Measurements from ENCODE around the gene BCL2L15. TPM values are rescaled to one million over a fixed set of nuclear protein-coding genes. Genes with fewer than 3 reads are reported as not detected.
A peak's percentile ranks its signal among the peaks of the same experiment; 100 is the strongest.

The BCL2L15 gene
- total and polyA plus RNA-seq, 4 experiments from 2014 or later = 0.75 to 2.1 (median 1.3) TPM

- no peak for DNase-seq
- Mint-ChIP-seq H3K27ac (peak overlapping the region in 5 of 7 donors; percentile 1 to 73 (median 56)), H3K4me1 (peaks cover 48 to 79% (median 64%) of the 10 kb centered on the region in 4 donors), H3K4me3 (peak overlapping the region in 1 of 8 donors; percentile 22), H3K27me3 (no peaks in the 10 kb centered on the region), H3K9me3 (no peaks in the 10 kb centered on the region), H3K36me3 (peaks cover 0 to 8% of the 10 kb centered on the region in 2 donors)
- intact Hi-C loops (cut with micrococcal nuclease) = no loop called here
- peaks cover 63% of the 10 kb centered on the region for H3K4me1 ChIP-seq (ENCODE audit: insufficient read depth, low read length)
- POLR2A ChIA-PET (ENCODE audit: partially characterized antibody) = interaction anchor here (0.5 to 3.0 kb wide), 6 partner anchors 11 to 63 kb away, joined by 3 to 26 read pairs (median 5); partner anchors contain the start of genes AP4B1, DCLRE1B, HIPK1 and RSBN1
- H3K27me3 ChIP-seq (ENCODE audit: insufficient read depth, low read length) = no peaks in the 10 kb centered on the region
- CTCF ChIA-PET (ENCODE audit: partially characterized antibody) = interaction anchor here (0.8 to 3.0 kb wide), 5 partner anchors 13 to 71 kb away, joined by 3 to 18 read pairs (median 4); partner anchors contain the start of gene AP4B1
- no peaks in the 10 kb centered on the region for H3K36me3 ChIP-seq (ENCODE audit: insufficient read depth, low read length)
- no peak overlapping the region for H3K4me3 ChIP-seq (ENCODE audit: low read length in 2 of 2)
- no peak overlapping the region for H3K27ac ChIP-seq (ENCODE audit: low read depth, low read length)
- H3K9me3 ChIP-seq (ENCODE audit: control insufficient read depth in 1 of 2, low read length in 2 of 2) = no peaks in the 10 kb centered on the region
Observed at GRCh38 chr1:113875714-113876113, 11.7 kb downstream of the BCL2L15 start.

- intact Hi-C loops (cut with micrococcal nuclease) = loop anchor here (5.0 kb wide), 1 partner anchor 1257 kb away; the partner anchor contains the start of genes CAPZA1 and ST7L
- no peak overlapping the region for H3K4me3 ChIP-seq (ENCODE audit: low read length in 2 of 2)
- peak overlapping the region; percentile 71 to 98 (median 86) for H3K27ac Mint-ChIP-seq
- peaks cover 50 to 77% (median 60%) of the 10 kb centered on the region in 4 donors for H3K4me1 Mint-ChIP-seq
- no peaks in the 10 kb centered on the region for H3K27me3 Mint-ChIP-seq
- peaks cover 64% of the 10 kb centered on the region for H3K4me1 ChIP-seq (ENCODE audit: insufficient read depth, low read length)
- DNase-seq = peak in 4 of 5 donors; percentile 23 to 57 (median 32)
- peaks cover 0 to 14% of the 10 kb centered on the region in 2 donors for H3K36me3 Mint-ChIP-seq
- H3K4me3 Mint-ChIP-seq = peak overlapping the region in 6 of 8 donors; percentile 5 to 43 (median 22)
- H3K27me3 ChIP-seq (ENCODE audit: insufficient read depth, low read length) = no peaks in the 10 kb centered on the region
- no peaks in the 10 kb centered on the region for H3K9me3 Mint-ChIP-seq
- ChIA-PET CTCF (ENCODE audit: partially characterized antibody) (interaction anchor here (1.0 to 3.0 kb wide), 6 partner anchors 9 to 57 kb away, joined by 3 to 18 read pairs (median 4); partner anchors contain the start of gene AP4B1), POLR2A (ENCODE audit: partially characterized antibody) (interaction anchor here (0.8 to 3.0 kb wide), 10 partner anchors 13 to 115 kb away, joined by 3 to 26 read pairs (median 5); partner anchors contain the start of genes AP4B1, BCL2L15, DCLRE1B and HIPK1)
- H3K9me3 ChIP-seq (ENCODE audit: control insufficient read depth in 1 of 2, low read length in 2 of 2) = no peaks in the 10 kb centered on the region
- peak overlapping the region; percentile 8 for H3K27ac ChIP-seq (ENCODE audit: low read depth, low read length)
- H3K36me3 ChIP-seq (ENCODE audit: insufficient read depth, low read length) = no peaks in the 10 kb centered on the region
Observed at GRCh38 chr1:113874012-113874879, 13.1 kb downstream of the BCL2L15 start.

GRCh38 chr1:113872219-113872935, 15.0 kb downstream of the BCL2L15 start:
- ChIA-PET CTCF (ENCODE audit: partially characterized antibody) (interaction anchor here (1.0 to 1.3 kb wide), 2 partner anchors 9 to 31 kb away, joined by 4 to 6 read pairs; no protein-coding TSS in a partner anchor), POLR2A (ENCODE audit: partially characterized antibody) (interaction anchor here (0.9 to 1.4 kb wide), 6 partner anchors 10 to 60 kb away, joined by 3 to 14 read pairs (median 7); partner anchors contain the start of genes AP4B1, DCLRE1B, HIPK1 and RSBN1)
- Mint-ChIP-seq H3K27ac (peak overlapping the region; percentile 96 to 99 (median 98)), H3K27me3 (no peaks in the 10 kb centered on the region), H3K36me3 (peaks cover 6 to 24% of the 10 kb centered on the region in 2 donors), H3K4me3 (peak overlapping the region; percentile 85 to 95 (median 90)), H3K9me3 (no peaks in the 10 kb centered on the region), H3K4me1 (peaks cover 56 to 79% (median 64%) of the 10 kb centered on the region in 4 donors)
- intact Hi-C loops (cut with micrococcal nuclease) = loop anchor here (5.0 kb wide), 1 partner anchor 1255 kb away; the partner anchor contains the start of genes CAPZA1 and ST7L
- H3K4me3 ChIP-seq (ENCODE audit: low read length in 2 of 2) = peak overlapping the region; percentile 30 to 71
- H3K36me3 ChIP-seq (ENCODE audit: insufficient read depth, low read length) = no peaks in the 10 kb centered on the region
- H3K27me3 ChIP-seq (ENCODE audit: insufficient read depth, low read length) = no peaks in the 10 kb centered on the region
- H3K9me3 ChIP-seq (ENCODE audit: control insufficient read depth in 1 of 2, low read length in 2 of 2) = no peaks in the 10 kb centered on the region
- DNase-seq = peak; percentile 25 to 51 (median 33)
- peaks cover 71% of the 10 kb centered on the region for H3K4me1 ChIP-seq (ENCODE audit: insufficient read depth, low read length)
- peak overlapping the region; percentile 79 for H3K27ac ChIP-seq (ENCODE audit: low read depth, low read length)

GRCh38 chr1:113871597-113872113, 15.7 kb downstream of the BCL2L15 start, which contains the start of gene PTPN22:
Gene PTPN22, minus strand, starts transcription at chr1:113871712.
- Mint-ChIP-seq H3K27ac (peak within 1 kb of the TSS; percentile 96 to 99 (median 98)), H3K9me3 (no peaks in the 10 kb centered on the region), H3K4me1 (peaks cover 56 to 83% (median 66%) of the 10 kb centered on the region in 4 donors), H3K4me3 (peak within 1 kb of the TSS; percentile 85 to 95 (median 90)), H3K27me3 (no peaks in the 10 kb centered on the region), H3K36me3 (peaks cover 6 to 27% of the 10 kb centered on the region in 2 donors)
- ChIA-PET CTCF (ENCODE audit: partially characterized antibody) (interaction anchor here (1.0 to 1.3 kb wide), 2 partner anchors 10 to 31 kb away, joined by 4 to 6 read pairs; no protein-coding TSS in a partner anchor), POLR2A (ENCODE audit: partially characterized antibody) (interaction anchor here (0.9 to 1.4 kb wide), 6 partner anchors 11 to 59 kb away, joined by 3 to 14 read pairs (median 7); partner anchors contain the start of genes AP4B1, DCLRE1B, HIPK1 and RSBN1)
- Histone ChIP-seq H3K27ac (ENCODE audit: low read depth, low read length) (peak within 1 kb of the TSS; percentile 79), H3K4me3 (ENCODE audit: low read length in 2 of 2) (peak within 1 kb of the TSS; percentile 48 to 71), H3K4me1 (ENCODE audit: insufficient read depth, low read length) (peaks cover 74% of the 10 kb centered on the region), H3K9me3 (ENCODE audit: control insufficient read depth in 1 of 2, low read length in 2 of 2) (no peaks in the 10 kb centered on the region), H3K36me3 (ENCODE audit: insufficient read depth, low read length) (no peaks in the 10 kb centered on the region), H3K27me3 (ENCODE audit: insufficient read depth, low read length) (no peaks in the 10 kb centered on the region)
- intact Hi-C loops (cut with micrococcal nuclease) = loop anchor here (1.0 to 5.0 kb wide), 6 partner anchors 8 to 1254 kb away; partner anchors contain the start of genes AP4B1, CAPZA1, HIPK1 and RSBN1
- peak; percentile 85 to 95 (median 90) for DNase-seq

- Histone ChIP-seq H3K27ac (ENCODE audit: low read depth, low read length) (peak overlapping the region; percentile 79), H3K27me3 (ENCODE audit: insufficient read depth, low read length) (no peaks in the 10 kb centered on the region), H3K36me3 (ENCODE audit: insufficient read depth, low read length) (no peaks in the 10 kb centered on the region), H3K9me3 (ENCODE audit: control insufficient read depth in 1 of 2, low read length in 2 of 2) (no peaks in the 10 kb centered on the region), H3K4me3 (ENCODE audit: low read length in 2 of 2) (peak overlapping the region; percentile 48 to 71), H3K4me1 (ENCODE audit: insufficient read depth, low read length) (peaks cover 79% of the 10 kb centered on the region)
- CTCF ChIA-PET (ENCODE audit: partially characterized antibody) = interaction anchor here (1.1 to 3.1 kb wide), 7 partner anchors 8 to 60 kb away, joined by 3 to 16 read pairs (median 5); partner anchors contain the start of genes AP4B1, DCLRE1B and HIPK1
- peaks cover 56 to 82% (median 67%) of the 10 kb centered on the region in 4 donors for H3K4me1 Mint-ChIP-seq
- peak overlapping the region; percentile 85 to 95 (median 90) for H3K4me3 Mint-ChIP-seq
- H3K27me3 Mint-ChIP-seq = no peaks in the 10 kb centered on the region
- peak in 1 of 5 donors; percentile 46 for DNase-seq
- POLR2A ChIA-PET (ENCODE audit: partially characterized antibody) = interaction anchor here (0.9 to 5.5 kb wide), 9 partner anchors 8 to 59 kb away, joined by 3 to 51 read pairs (median 9); partner anchors contain the start of genes AP4B1, DCLRE1B, HIPK1 and RSBN1
- intact Hi-C loops (cut with micrococcal nuclease) = loop anchor here (1.0 to 5.0 kb wide), 6 partner anchors 9 to 1253 kb away; partner anchors contain the start of genes AP4B1, CAPZA1, HIPK1 and RSBN1
- H3K36me3 Mint-ChIP-seq = peaks cover 6 to 30% of the 10 kb centered on the region in 2 donors
- H3K27ac Mint-ChIP-seq = peak overlapping the region; percentile 82 to 99 (median 98)
- H3K9me3 Mint-ChIP-seq = no peaks in the 10 kb centered on the region
Observed at GRCh38 chr1:113870778-113871177, 16.6 kb downstream of the BCL2L15 start.
